Muscle of leg (tissue), 11 donors: ENCODE measurements around the gene PELO. TPM values are rescaled to one million over a fixed set of nuclear protein-coding genes. Genes with fewer than 3 reads are reported as not detected.

Experiments
- DNase-seq: peaks from one replicate; pipeline ENCODE4 v3.0.0; 2013
- H3K27ac ChIP-seq: one replicate; pipeline ENCODE4 v1.5.1; 2013; ENCODE audit warnings: mild to moderate bottlenecking, low read length, control low read depth
- H3K27me3 ChIP-seq: one replicate; pipeline ENCODE4 v1.6.1; 2013; ENCODE audit warnings: low read length; ENCODE audit not compliant: control insufficient read depth, insufficient read depth
- H3K36me3 ChIP-seq: one replicate; pipeline ENCODE4 v1.6.1; 2013; ENCODE audit warnings: low read length; ENCODE audit not compliant: control insufficient read depth, insufficient read depth
- H3K4me1 ChIP-seq: one replicate; pipeline ENCODE4 v1.6.1; 2013; ENCODE audit warnings: low read length; ENCODE audit not compliant: control insufficient read depth, insufficient read depth
- H3K4me3 ChIP-seq: one replicate; pipeline ENCODE4 v1.5.1; 2013; ENCODE audit warnings: low read length, control low read depth
- H3K9me3 ChIP-seq: replicated peaks from 2 replicates; pipeline ENCODE4 v1.6.1; 2013; ENCODE audit warnings: low read depth, low read length; ENCODE audit not compliant: control insufficient read depth
- WGBS: methylation state at CpG from one replicate; pipeline ENCODE4 v1.1.5; 2013; ENCODE audit warnings: missing lambda C conversion rate; ENCODE audit not compliant: insufficient coverage; 5-methylcytosine and 5-hydroxymethylcytosine counted together
- polyA plus RNA-seq, 8 donors: library from polyadenylated mRNA; unstranded; fragments of 120-200 nt; gene quantifications; one replicate each; pipeline versions ENCODE4 v1.2.1 to v1.2.3, GENCODE V29; 2013; ENCODE audit warnings: inconsistent platforms in 1 of 8, low replicate concordance in 1 of 8; ENCODE audit not compliant: insufficient read length in 8 of 8, insufficient read depth in 1 of 8
- total RNA-seq: library from RNA; stranded (reverse); fragments of 120-200 nt; gene quantifications from one replicate; pipeline ENCODE4 v1.2.4, GENCODE V29; 2013

The PELO gene
- total and polyA plus RNA-seq, 9 donors: 11.5 to 17.9 (median 15.0) TPM

GRCh38 chr5:52770287-52770939, 17.3 kb upstream of the PELO start:
- no peaks in the 10 kb centered on the region for H3K4me1 ChIP-seq
- no CpG with 5 or more reads among the region's 4 CpGs for WGBS
- DNase-seq: no peak
- H3K36me3 ChIP-seq: no peaks in the 10 kb centered on the region
- H3K27me3 ChIP-seq: no peaks in the 10 kb centered on the region
- no peak overlapping the region for H3K4me3 ChIP-seq
- no peaks in the 10 kb centered on the region for H3K9me3 ChIP-seq
- no peak overlapping the region for H3K27ac ChIP-seq

GRCh38 chr5:52771343-52772039, 16.2 kb upstream of the PELO start:
- Histone ChIP-seq H3K27ac (no peak overlapping the region), H3K27me3 (no peaks in the 10 kb centered on the region), H3K4me1 (no peaks in the 10 kb centered on the region), H3K4me3 (no peak overlapping the region), H3K9me3 (no peaks in the 10 kb centered on the region), H3K36me3 (no peaks in the 10 kb centered on the region)
- no CpG with 5 or more reads among the region's 3 CpGs for WGBS
- no peak for DNase-seq

DNA sequence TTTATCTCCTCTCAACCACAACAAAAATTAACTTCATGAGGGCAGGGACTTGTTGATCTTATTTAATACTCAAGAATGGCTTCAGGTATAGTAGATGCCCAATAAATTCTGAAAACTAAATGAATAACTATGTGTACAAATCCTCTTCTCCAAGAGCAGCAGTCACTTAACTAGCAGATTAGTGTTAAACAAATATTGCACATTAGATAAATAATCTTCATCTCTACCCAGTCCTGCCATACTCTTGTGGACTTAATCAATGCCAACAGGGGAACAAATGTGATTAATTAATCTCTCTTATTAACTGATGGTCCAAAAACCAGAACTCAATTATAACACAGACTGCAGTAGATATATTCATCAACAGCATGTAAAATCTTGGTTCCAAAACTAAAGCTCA, 15.0 kb upstream of the PELO start:
- Histone ChIP-seq H3K27ac (no peak overlapping the region), H3K9me3 (no peaks in the 10 kb centered on the region), H3K36me3 (no peaks in the 10 kb centered on the region), H3K27me3 (no peaks in the 10 kb centered on the region), H3K4me3 (no peak overlapping the region), H3K4me1 (no peaks in the 10 kb centered on the region)
- no peak for DNase-seq

- H3K27me3 ChIP-seq: no peaks in the 10 kb centered on the region
- H3K4me1 ChIP-seq: no peaks in the 10 kb centered on the region
- H3K9me3 ChIP-seq: no peaks in the 10 kb centered on the region
- H3K27ac ChIP-seq: no peak overlapping the region
- H3K4me3 ChIP-seq: no peak overlapping the region
- no CpG with 5 or more reads among the region's 2 CpGs for WGBS
- DNase-seq: no peak
- H3K36me3 ChIP-seq: no peaks in the 10 kb centered on the region
These were observed 14.4 kb upstream of the PELO start for GRCh38 chr5:52773342-52773741.

GRCh38 chr5:52774005-52774410, 13.7 kb upstream of the PELO start:
- Histone ChIP-seq H3K27ac (no peak overlapping the region), H3K27me3 (no peaks in the 10 kb centered on the region), H3K36me3 (no peaks in the 10 kb centered on the region), H3K4me3 (no peak overlapping the region), H3K4me1 (no peaks in the 10 kb centered on the region), H3K9me3 (no peaks in the 10 kb centered on the region)
- 27% methylated on average over 4 of the region's 5 CpGs for WGBS
- no peak for DNase-seq

DNA sequence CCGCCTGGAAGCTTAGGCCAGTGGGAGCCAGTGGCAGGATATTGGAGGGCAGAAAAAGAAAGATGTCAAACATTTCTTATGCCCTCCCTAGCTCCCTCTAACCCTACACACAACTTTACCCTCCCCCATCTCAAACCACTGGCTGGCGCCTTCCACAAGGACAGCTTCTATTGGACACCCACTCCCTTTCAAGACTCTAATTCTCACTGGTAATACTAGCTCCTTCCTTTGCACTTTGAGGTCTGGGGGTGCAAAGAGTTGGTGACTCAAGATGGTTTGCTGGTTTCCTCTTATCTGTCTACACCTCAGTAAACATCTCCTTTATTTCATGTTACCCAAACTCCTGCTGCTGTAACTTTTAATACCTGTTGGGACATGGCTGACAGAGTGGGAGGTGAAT, 11.6 kb upstream of the PELO start:
- H3K4me3 ChIP-seq: no peak overlapping the region
- no peaks in the 10 kb centered on the region for H3K9me3 ChIP-seq
- WGBS: no CpG with 5 or more reads among the region's 2 CpGs
- H3K36me3 ChIP-seq: no peaks in the 10 kb centered on the region
- DNase-seq: no peak
- no peak overlapping the region for H3K27ac ChIP-seq
- no peaks in the 10 kb centered on the region for H3K4me1 ChIP-seq
- no peaks in the 10 kb centered on the region for H3K27me3 ChIP-seq

DNA sequence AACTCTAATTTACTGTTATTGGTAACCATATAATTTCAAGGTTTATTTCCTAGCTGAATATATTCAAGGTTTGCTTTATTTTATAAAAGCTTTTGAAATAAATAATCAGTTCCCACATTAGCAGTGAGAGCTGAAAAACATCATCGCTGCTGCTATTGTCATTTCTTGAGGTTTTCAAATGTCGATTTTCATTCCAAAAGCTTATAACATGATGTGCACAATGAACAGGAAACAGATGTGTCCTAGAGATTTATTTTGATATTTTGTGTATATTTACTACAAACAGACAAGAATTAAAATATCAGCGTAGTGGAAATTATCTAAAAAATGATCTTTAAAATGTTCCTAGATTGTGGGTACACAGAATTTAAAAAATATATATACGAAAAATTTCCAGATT, 10.5 kb upstream of the PELO start:
- Histone ChIP-seq H3K27me3 (no peaks in the 10 kb centered on the region), H3K4me3 (no peak overlapping the region), H3K27ac (no peak overlapping the region), H3K4me1 (no peaks in the 10 kb centered on the region), H3K36me3 (no peaks in the 10 kb centered on the region), H3K9me3 (no peaks in the 10 kb centered on the region)
- DNase-seq: no peak
- no CpG with 5 or more reads among the region's 4 CpGs for WGBS

- Histone ChIP-seq H3K27ac (no peak overlapping the region), H3K4me1 (no peaks in the 10 kb centered on the region), H3K4me3 (no peak overlapping the region), H3K27me3 (no peaks in the 10 kb centered on the region), H3K9me3 (no peaks in the 10 kb centered on the region), H3K36me3 (no peaks in the 10 kb centered on the region)
- no CpG with 5 or more reads among the region's 1 CpG for WGBS
- DNase-seq: no peak
These were observed 8.9 kb upstream of the PELO start for GRCh38 chr5:52778781-52779180.

DNA sequence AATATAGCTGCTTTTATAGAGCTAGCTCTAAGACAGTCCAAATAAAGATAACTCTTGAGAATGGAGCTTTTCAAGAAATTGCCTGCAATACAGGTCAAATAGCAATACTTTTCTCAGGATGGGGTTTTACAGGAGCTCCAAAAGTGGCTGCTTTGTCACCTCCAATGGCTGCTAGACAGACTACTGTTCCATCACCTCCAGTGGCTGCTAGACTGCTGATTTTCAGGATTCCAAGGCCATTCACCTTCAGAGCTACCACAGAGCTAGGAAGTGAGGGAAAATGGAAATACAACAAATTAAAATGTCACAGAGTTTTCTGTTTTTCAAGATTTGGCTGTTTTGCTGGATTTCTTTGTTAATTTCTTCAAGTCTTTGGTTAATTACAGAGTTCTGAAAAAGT, 8.5 kb upstream of the PELO start:
- DNase-seq: no peak
- Histone ChIP-seq H3K4me1 (no peaks in the 10 kb centered on the region), H3K9me3 (no peaks in the 10 kb centered on the region), H3K36me3 (no peaks in the 10 kb centered on the region), H3K4me3 (no peak overlapping the region), H3K27me3 (no peaks in the 10 kb centered on the region), H3K27ac (no peak overlapping the region)

DNA sequence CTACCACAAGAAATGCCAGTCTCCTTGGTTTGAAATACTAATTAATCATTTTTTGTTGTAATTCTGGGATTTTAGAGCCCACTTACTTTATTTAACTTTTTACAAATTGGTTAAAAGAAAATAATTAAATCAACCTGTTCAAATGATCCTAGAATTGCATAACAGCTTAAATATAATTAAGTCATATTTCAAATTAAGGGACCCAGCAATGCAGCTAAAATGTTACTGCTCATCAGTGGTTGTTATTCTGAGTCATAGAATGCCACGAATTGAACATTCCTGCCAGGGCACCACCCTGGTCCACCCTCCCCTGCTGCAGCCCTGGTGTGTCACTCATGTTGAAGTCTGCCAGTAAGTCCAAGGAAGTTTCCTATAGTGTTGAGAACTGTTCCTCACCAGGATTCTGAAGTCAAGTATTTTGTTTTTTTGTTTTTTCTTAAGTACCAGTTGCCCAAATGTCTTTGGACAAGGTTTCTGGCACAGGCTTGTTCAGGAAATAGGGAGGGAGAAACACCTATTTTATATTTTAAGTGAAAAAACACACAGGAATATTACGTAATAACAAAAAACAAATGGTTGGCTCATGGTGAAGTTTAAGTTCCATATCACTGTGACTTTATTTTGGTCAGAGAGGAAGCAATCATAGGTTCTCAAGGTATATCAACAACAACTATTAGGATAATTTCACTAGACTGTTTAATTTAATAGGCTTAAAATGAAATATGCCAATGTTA, 4.3 kb upstream of the PELO start:
- peak; percentile 46 for DNase-seq
- Histone ChIP-seq H3K4me1 (peaks cover 4% of the 10 kb centered on the region), H3K27me3 (no peaks in the 10 kb centered on the region), H3K9me3 (no peaks in the 10 kb centered on the region), H3K4me3 (no peak overlapping the region), H3K27ac (peak overlapping the region; percentile 48), H3K36me3 (no peaks in the 10 kb centered on the region)
- WGBS: no CpG with 5 or more reads among the region's 2 CpGs
